Stimulated activated CD4-positive, alpha-beta T cell treated with anti-CD3 and anti-CD28 coated beads, Interleukin-15, amount 100 ng/mL, for 1 hour (primary cell): ENCODE measurements around the gene RPTOR.
"Not testable (repeated sequence)": the region's sequence is repeated elsewhere in the genome, so short reads cannot be mapped to it uniquely, and the experiment has no call there.

ENCODE experiments used
- DNase-seq, 2 donors: peaks; one replicate each; pipeline ENCODE4 v3.0.0-alpha.2; 2020; ENCODE audit warnings: low read depth in 1 of 2, low spot score in 1 of 2

Gene RPTOR

GRCh38 chr17:80738020-80738808, 193.6 kb downstream of the RPTOR start:
- no peak for DNase-seq

GRCh38 chr17:80738987-80739730, 194.5 kb downstream of the RPTOR start:
- no peak for DNase-seq

- no peak for DNase-seq
Measured at GRCh38 chr17:80740141-80740540, 195.5 kb downstream of the RPTOR start.

GRCh38 chr17:80742091-80742490, 197.5 kb downstream of the RPTOR start:
- no peak for DNase-seq

GRCh38 chr17:80742581-80743180, 198.0 kb downstream of the RPTOR start:
- DNase-seq: no peak

- DNase-seq: peak in 1 of 2 donors; percentile 28
Measured at GRCh38 chr17:80743181-80743771, 198.6 kb downstream of the RPTOR start.

- not testable (repeated sequence) for DNase-seq
Measured at GRCh38 chr17:80743973-80744372, 199.3 kb downstream of the RPTOR start.

DNA sequence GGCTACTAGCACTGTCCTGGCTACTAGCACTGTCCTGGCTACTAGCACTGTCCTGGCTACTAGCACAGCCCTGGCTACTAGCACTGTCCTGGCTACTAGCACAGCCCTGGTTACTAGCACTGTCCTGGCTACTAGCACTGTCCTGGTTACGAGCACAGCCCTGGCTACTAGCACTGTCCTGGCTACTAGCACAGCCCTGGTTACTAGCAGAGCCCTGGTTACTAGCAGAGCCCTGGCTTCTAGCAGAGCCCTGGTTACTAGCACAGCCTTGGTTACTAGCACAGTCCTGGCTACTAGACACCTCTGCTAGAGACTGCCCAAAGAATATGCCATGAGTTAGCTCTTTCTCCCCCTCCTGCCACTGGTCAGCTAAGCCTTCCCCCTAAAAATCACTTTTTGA, 200.1 kb downstream of the RPTOR start:
- not testable (repeated sequence) for DNase-seq

- DNase-seq: no peak
Measured at GRCh38 chr17:80745183-80745582, 200.5 kb downstream of the RPTOR start.

DNA sequence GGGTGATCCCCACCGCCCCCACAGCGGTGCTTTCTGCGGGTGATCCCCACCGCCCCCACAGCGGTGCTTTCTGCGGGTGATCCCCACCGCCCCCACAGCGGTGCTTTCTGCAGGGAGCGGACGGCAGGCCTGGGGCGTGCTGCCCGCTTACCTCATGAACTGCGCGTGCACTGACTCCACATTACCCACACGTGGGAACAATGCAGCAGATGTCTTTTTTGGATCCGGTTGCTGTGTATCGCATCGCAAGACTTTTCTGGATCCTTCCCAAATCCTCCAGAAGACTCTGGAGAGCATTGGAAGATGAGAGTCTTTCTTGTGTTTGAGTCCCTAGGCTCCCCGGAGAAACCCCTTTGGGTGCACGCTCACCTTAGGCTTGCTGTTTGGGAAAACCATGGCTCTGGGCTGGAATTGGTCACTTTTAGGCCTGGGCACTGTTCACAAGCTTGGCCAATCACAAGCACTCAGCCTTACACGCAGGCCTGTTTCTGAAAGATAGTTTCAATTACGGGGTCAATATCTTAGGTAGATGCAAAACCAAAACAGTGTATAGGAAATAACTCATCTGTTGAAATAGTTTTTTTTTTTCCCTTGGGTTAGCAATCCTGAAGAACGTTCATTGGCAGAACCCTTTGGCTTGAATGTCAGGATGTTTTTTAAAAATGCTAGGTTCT, 201.8 kb downstream of the RPTOR start:
- no peak for DNase-seq

DNA sequence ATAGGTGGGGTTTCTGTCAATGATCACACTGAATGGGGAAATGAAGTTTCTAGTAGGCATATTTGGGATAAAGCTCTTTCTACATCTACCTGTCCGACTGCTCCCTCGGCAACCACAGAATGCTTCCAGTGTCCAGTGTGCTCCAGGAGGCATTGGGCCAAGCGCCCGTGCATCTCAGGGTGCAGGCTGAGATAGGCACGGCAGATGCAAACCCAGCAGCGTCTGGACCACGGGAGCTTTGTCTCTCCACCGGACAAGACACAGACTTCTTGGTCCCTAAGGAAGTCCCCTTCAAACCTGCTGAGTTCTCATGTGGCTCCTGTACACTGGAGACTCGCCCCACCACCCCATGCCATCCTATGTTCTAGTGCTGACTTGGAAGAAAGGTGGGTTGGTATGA, 202.8 kb downstream of the RPTOR start:
- no peak for DNase-seq

GRCh38 chr17:80749611-80750010, 205.0 kb downstream of the RPTOR start:
- DNase-seq: no peak

- DNase-seq: no peak
Measured at GRCh38 chr17:80750263-80750662, 205.6 kb downstream of the RPTOR start.

- no peak for DNase-seq
Measured at GRCh38 chr17:80751070-80751945, 206.7 kb downstream of the RPTOR start.

GRCh38 chr17:80751946-80752581, 207.4 kb downstream of the RPTOR start:
- no peak for DNase-seq

GRCh38 chr17:80753685-80754345, 209.2 kb downstream of the RPTOR start:
- no peak for DNase-seq

DNA sequence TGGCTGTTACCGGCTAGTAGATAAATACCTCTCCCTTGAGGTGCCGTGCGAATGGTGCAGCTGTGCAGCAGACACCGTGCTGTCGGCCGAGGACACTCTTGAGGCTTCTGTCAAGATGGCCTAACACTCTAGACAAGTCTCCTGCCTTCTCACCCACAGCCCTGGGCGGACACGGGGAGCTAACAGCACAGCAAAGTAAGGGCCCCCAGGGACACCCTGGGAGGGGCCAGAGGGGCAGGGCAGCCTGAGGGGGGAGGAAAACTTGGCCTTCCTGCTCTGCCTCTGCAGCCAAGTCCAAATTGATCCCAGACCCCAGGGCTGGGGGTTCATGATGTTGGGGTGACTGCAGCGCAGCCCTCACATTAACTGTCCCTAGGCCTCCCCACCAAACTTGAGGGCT, 210.2 kb downstream of the RPTOR start:
- DNase-seq: no peak

GRCh38 chr17:80755650-80756405, 211.2 kb downstream of the RPTOR start:
- DNase-seq: no peak
